CD4-positive, alpha-beta T cell treated with Interleukin-15 for 1 hour (primary cell): ENCODE results near the gene CADM1.
A peak's percentile ranks its signal among the peaks of the same experiment; 100 is the strongest.

Experiments used
- DNase-seq: peaks from one replicate; pipeline ENCODE4 v3.0.0-alpha.2; 2020

CADM1 gene

DNA sequence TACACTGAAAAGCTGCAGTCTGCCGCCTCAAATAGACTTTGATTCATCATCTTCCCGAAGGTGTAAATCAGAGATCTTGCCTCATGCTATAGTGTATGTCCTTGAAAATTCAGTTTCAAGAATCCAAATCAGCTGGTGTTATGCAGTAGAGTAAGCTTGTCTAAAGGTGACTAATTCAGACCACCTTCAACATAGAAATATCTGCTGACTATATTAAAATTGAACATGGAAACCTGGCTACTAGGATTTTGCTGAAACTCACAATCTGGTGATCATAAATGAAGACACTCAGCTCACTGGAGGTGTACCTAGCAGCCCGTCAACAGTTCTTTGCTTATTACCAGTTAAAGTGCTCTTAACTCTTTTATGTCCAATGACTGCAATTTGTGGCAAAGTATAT, 266.6 kb downstream of the CADM1 start:
- DNase-seq, result no peak

DNA sequence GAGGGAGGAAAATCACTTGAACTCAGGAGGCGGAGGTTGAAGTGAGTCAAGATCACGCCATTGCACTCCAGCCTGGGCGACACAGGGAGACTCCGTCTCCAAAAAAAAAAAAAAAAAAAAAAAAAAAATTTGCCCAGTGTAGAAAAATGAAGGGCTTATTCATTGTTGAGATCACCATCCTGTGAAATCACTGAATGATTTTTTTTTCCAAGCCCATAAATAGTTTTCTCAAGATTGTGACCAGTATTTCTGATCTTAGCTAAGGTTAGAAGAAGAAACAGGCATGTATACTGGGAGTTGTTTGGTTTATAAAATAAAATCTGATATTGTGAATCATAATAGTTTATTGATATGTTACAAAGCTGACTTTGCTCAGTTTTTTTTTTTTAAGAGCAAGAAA, 269.4 kb downstream of the CADM1 start:
- no peak for DNase-seq

DNA sequence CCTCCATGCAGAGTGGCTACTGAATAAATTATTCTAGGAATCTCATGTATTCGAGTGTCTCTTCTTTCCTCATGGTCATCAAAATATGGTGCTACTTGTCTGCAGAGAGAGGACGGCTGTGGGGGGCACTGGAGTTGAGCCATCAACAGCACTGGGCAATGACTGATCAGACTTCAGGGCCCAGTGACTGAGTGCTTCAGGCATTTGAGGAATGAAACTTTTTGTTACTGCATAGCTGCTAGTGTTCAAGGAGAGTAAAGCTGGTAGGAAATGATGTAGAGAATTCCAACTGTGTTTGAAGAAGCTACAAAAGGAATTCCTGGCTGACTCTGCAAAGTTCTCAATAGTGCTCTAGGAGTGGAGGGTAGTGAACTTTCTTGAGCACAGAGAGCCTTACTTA, 277.7 kb downstream of the CADM1 start:
- DNase-seq, result no peak

DNA sequence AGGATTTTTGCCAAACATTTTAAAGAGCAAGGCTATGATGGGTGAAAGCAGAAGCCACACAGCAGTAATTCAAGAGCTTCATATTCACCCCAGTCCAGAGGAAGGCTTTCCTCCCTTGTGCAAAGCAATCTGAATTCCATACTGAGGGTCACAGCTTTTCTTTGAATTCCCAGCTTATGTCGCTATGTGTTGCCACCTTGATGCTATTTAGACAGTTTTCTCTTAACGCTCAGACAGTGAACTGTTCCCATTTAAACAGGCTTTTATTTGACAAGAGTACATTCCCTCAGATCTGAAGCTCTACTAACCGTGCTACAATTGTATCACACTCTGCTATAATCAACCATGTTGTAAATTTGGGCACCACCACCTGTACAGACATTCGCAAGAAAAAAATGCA, 279.7 kb downstream of the CADM1 start:
- DNase-seq, result no peak

DNA sequence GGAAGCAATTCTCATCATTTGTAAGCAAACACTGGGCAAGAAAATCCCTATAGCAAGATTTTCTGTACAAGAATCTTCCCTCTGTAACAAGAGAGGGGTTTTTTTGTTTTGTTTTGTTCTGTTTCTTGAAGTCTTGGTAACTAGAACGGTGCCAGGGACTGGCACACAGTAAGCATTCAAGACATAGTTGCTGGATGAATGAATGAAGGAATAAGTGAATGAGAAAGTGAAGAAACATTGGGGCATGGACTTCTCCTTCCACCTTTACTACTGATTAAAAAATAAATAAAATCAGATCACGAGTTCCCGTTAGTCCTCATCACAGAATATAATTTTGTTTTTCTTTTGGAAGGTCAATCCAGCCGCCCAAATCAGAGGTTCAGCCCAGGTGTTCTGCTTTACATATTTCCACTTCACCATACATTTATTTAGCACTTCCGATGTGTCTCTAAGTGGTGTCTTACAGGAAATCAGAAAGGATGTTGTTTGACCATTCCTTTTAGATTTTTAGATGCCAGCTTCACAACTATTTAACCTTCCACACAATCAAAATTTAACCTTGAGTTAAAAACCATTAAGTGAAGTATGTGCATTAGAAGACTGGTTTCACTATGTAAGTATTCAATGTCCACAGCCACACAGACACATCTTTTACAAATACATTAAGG, 281.2 kb downstream of the CADM1 start:
- no peak for DNase-seq

DNA sequence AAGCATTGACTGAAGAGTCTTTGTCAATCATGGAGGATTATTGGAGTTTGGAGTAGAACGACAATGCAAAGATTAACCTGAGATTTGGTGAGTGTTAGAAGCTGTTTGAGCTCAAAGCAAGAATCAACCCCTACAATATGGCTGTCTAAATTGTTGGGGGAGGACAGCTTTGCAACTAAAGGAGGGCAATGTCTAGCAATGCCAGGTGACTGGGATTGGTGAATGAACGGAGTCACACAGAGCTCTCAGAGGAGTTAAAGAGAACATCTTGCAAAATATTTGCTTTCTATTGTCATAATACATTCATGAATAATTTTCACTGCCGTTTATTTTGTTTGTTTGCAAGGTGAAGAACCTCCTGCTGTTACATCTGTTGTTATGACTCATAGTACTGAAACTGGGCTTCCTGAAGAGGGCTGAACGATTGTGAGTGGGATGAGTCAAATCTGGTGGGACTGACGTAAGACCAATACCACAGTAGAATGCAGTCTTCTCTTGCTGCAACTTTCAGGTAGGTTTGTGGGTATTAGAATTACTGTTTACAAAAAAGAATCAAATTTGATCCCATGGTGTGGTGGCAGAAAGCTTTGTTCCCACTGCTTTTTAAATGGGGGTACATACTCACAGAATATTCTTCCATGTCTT, 281.9 kb downstream of the CADM1 start:
- peak; percentile 16 for DNase-seq

DNA sequence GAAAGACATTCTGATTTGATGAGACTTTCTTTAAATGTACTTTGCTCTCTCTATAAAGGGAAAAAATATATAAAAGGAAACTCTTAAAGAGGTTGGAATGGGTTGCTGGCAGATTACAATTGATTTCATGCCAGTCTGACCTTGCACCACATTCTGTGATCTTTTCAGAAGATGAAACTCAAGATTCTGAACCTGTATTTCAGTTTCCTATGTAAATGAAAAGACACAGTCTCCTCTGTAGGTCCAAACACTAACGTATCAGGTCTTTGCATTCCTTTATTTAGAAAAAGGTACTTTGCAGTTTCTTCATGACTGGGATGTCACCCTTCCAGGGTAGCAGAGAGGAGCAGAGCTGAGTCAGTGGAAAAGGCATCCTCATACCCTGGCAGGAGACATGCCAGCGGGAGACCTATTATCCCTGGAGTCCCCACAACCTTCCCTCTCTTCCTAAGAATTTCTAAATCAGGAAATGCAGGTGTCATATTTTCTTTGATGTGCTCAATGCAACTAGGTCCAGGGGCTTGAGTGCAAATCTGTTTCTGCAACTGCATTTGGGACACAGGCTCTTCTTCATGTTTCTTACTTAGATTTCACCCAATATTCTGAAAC, 282.6 kb downstream of the CADM1 start:
- no peak for DNase-seq

DNA sequence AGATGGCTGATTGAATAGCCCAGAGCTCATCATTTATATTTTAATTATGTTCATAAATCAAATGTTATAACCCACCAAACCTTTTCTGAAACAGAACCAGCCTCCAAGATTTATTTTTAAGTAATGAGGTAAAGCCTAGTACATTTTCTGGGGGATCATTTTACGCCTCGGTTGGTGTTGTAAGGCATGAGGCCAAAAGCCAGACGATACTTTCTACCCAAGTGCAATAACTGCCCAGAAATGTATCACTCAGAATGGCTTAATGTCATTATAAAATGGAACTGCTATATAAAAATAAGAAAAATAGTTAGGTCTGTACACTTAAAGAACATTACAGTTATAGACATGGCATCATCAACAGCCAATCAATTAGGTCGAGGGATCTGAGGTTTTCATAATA, 283.3 kb downstream of the CADM1 start:
- DNase-seq, result no peak

DNA sequence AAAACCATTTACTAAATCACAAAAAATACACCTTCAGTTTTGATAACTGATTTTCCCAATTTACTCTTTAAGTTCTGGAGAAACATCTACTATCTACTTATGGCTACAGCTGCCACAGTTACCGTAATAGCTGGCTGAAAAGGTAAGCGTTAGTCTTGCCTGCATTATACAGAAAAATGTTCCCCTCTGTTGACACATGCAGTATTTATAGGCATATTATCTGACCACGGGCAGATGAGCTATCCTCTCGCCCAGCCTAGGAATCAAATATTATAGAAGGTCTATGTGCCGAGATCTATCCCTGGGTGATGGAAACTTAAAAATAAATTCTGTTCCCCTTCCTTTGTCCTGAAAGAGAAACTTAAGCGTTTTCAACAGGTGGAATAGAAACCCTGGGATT, 283.8 kb downstream of the CADM1 start:
- no peak for DNase-seq

DNA sequence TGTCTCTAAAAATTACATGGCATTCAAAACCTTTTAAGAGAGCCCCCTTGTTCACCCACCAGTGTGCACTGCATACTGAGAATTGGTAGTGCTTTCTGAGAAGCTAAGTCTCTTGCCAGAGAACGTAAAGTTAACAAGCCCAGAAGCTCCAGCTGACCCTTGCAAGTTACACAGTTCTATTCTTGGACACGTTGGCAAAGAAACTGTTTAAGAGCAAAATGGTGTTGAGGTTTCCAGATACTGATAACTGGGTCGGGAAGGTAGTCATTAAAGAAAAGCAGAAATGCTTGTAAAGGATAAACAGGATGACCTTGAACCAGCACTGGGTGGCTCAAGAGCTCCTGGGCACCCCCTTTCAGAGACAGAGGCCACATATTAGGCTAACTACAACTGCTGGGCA, 284.8 kb downstream of the CADM1 start:
- DNase-seq, result no peak

DNA sequence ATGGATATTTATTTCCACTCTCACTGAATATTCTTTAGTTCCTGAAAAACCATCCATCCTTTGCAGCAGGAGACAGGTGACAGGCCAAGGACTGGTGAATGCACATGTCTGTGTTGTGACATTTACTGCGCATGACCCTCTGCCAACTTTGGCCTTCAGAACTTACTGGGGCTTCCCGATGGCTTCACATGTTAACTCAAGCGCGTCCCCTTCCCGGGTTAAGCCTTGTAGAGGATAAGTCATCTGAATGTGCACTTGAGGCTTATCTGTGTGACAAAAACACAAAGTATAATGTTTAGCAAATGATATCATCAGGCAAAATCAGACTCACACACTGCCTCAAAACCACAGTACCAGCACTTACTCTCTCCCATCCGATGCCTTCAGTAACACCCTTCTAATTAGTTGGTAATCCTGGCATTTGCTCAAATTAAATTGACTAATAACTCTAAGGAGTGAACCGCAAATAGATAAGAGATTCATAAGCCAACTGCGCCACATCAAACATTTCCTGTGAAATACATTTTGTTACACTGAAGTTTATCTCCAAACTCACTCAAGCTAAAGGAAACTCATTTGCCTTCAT, 286.4 kb downstream of the CADM1 start:
- no peak for DNase-seq

DNA sequence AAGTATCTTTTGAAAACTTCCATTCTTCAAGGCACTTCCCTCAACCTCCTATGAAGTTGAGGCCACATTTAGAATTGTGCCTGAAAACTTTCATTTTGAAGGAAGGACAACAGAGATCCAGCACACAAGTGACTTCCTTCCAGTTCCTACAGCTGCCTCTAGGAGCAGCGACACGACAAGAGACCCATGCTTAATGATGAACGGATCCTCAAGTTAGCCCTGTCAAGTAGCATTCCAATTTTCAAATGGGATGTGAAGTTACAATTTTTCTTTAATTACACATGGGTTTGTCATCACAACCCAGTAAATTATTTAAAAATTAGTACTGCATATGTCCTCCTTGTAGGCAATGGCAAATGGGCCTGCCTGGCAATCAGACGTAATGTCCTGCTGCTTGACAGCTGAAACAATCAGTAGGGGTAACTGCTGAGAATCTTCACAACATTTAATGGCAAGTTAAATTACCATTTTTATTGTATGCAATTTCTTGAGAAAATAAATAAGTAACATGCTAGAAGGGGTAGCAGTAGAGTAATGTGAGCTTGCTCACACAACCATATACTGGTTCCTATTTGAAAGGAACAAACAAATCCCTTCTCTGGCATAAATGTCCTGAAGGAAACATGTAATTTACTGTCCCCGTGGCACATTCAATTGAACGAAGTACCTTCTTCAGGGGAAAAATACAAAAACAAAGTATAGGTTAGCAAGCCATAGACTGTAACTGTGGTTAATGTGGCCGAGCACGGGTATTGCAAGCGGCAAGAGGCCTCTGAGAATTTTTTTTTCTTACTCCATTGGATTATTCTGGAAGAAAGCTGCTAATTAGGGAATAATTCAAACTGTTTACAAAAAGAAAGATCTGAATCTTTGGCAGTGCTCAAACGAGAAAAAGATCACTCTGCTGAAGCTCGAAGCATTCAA, 288.3 kb downstream of the CADM1 start:
- DNase-seq, result no peak

DNA sequence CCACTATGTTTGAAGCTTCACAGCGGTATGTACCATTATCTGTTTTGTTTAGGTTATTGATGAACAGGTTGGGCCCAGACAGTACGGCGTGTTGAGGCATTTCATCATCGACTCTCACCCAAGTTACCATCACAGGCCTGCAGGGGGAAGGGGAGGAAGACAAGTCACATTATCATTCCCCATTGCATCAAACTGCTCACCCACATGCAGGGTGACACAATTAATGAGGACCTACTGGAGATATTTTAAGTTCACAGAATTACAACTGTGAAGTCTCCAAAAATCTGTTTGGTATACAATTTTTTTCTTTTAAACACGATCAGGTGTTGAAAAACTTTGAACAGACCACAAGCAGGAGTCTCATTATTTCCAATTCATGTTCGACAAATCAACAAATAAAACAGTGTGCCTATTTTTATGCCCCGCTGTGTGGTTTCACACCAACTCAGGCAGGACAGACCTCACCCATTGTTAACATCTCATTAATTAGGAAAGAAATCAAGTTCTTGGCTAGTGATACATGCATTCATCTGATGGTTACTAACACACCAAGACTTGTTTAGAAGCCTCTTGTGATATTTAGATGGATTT, 289.5 kb downstream of the CADM1 start:
- DNase-seq, result no peak

DNA sequence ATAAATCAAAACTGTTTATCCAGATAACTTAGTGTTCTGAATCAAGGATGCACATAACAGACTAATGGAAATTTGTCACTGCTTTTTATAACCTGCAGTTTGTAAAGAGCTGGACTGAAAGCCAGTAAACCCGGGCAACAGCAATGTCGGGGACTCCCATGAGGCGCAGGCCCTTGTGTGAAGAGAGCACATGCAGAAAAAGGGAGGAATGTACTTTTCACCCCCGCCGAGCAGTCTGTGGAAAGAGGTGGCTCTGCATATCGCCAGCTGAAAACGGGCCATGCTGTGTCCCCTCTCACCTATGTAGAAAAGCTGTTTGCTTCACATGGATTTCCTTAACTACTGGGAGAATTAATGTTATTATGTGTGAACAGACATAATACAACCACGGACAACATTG, 291.2 kb downstream of the CADM1 start:
- DNase-seq, result no peak

DNA sequence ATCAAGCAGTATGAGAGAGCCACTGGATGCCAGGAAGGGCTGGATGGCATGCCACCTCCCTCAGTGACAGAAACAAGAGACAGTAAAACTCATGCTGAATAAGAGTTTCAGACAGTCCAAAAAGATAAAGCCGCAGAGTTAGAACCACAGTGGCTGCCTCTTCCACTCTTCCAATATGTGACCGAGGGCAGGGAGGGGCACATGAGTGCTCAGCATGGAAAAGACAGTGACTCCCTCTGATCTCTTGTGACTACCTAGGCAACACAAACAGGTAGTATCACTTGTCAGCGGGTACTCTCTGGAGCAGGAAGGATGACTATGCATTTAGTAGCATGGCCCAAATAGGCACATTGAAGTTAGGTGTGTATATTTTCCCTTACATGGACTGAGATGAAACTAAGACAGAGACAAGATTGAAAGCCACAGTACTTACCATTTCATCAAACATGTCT, 295.4 kb downstream of the CADM1 start:
- no peak for DNase-seq

DNA sequence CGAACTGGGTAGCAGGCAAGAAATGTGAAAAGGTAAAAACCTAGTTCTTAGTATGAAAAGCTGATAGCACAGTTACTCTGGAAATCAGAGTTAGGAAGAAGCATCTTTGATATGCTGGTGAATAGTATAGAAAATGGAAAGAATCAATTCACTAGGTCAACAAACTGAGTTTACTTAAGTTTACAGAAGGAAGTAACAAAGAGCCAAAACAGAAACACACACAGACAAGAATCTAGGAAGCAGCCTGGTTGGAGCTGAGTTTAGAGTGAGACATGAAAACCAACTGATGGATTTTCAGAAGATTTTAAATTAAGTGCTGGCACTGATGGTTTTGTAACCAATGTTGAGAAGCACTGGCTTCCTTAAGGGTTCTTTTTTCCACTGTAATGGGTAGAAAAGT, 296.3 kb downstream of the CADM1 start:
- DNase-seq, result no peak

DNA sequence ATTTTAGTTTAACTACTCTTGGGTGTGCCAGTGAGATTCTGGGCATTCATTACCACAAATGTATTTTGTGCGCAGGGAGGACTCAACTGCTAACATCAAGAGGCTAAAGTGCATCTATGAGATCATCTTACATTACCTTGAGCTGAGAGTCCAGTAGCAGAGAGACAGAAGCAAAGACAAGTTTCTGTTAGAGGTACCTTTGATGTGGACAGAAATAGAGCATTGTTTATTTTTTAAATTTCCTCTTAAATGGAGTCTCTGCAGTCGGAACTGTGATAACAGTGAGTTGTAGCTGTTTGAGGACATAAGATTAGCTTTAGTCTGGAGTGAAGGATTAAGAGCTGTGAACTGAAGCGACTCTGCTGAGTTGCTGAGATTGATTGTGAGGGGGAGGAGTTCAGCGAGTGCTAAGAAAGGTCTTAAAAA, 297.0 kb downstream of the CADM1 start:
- no peak for DNase-seq

DNA sequence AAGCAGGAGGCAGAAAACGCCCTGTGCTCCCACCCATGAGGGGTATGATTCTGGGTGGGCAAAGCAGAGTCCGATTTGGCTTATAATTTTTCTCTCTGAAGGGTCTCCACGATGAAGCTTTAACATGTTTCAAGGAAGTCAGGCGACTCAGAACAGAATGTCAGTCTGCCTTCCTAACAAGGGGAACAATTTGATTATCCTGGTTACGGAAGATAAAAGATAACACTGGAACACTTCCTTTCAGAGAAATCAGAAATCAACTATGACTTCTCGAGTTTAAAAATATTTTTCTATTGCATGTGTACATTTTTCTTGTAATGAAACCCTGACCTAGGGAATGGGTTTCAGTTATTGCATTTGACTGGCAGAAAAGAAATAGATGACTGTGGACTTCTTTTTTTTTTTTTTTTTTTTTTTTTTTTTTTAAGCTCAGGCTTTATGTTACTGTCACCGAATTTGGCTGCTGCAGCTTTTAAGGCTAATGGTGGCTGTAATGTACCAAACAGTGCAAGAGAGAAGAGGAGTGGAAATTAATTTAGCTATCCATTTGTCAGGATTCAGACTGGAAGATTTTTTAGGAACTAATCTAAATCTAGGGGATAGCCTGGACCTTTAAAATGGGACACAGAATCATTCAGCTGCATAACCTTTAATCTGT, 297.7 kb downstream of the CADM1 start:
- no peak for DNase-seq

DNA sequence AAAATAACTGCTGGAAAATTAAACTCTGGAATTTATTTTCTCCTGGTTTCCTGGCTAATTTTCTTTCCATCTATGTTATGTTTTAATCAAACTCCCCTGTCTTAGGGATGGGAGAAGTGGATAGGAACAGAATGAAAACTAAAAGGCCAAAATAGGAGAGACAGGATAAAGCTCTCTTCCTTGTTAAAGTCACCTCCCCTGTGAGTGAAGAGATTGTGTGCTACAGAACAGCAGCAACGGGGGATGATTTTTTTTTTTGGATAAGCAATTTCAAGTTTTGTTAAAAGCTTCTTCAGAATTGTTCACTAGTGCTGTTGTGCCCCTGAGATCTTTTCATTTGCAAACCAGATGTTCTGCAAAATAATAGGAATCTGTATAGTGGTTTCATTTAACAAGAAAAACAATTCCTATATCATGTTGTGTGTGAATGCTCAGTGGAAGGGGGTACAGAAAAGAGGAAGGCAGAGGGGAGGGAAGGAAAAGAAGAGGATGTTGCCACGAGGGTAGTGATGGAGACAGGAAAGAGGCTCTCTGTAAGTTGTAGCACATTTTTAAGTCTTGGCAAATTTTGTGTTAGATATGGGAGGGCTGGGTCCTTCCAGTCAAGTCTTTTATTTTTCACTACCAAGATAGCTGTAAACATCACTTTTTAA, 301.2 kb downstream of the CADM1 start:
- no peak for DNase-seq

DNA sequence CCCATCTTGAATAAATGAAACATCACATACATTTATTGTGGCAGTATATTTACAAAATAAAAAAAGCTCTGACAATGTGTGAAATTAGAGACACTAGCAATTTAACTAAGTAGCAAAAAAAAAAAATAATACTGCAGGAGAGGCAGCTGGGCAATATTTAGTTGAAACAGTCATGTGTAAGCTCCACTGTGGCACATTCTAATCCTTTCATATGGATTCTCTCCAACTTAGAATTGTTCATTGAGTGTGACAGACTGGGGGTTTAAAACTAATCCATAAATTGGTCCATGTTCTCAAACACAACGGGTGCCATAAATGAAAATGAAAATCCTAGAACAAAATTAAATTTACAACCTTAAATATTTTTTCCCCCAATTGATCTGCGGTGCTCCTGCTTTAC, 302.1 kb downstream of the CADM1 start:
- no peak for DNase-seq

DNA sequence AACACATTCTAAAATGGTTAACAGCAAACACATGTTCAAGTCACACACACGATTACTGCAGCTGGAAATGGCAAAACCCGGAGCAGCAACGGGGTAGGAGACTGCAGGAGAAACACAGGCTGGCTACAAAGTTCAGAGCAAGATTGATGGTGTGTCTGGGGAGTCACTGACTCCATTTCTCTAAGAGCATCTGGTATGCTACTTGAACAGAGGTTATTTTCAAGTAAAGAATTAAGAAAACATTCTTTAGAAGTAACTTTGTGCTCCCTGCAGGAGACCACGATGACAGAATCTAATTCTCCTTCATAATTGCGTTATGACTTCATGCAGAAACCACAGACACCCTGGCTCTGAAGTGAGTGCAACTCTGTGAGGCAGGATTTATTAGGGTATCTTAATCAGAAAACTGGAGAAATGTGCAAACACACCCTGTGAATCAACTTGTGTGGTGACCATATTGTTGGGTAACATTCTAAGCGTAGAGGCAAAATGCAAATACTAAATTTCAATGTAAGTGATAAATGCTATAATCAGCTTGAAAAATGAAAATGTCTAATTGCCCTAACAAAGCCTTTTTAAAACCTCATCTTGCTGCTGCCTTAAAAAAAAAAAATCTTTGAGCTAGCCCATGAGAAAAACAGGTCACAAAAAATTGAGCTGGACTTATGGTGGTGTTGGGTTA, 303.0 kb downstream of the CADM1 start:
- no peak for DNase-seq
